Breast epithelium (tissue), 4 donors: ENCODE measurements around the gene NOP53. TPM values are rescaled to one million over a fixed set of nuclear protein-coding genes. Genes with fewer than 3 reads are reported as not detected.

Source experiments
- DNase-seq, 2 donors: peaks; one replicate each; pipeline ENCODE4 v3.0.0-alpha.2; 2019; ENCODE audit warnings: low spot score in 2 of 2
- H3K27ac ChIP-seq, 2 donors: fragments of 200-600 bp; sonication (generic) in 1 of 2; one replicate each; pipeline ENCODE4 v1.5.1; 2016 to 2019; ENCODE audit warnings: mild to moderate bottlenecking in 1 of 2
- H3K27me3 ChIP-seq, 2 donors: fragments of 200-600 bp; sonication (generic) in 1 of 2; one replicate each; pipeline versions ENCODE4 v1.5.1 to v1.6.0; 2017 to 2019; ENCODE audit warnings: control low read depth in 1 of 2, mild to moderate bottlenecking in 1 of 2
- H3K36me3 ChIP-seq: fragments of 200-600 bp; one replicate; pipeline ENCODE4 v1.5.1; 2019
- H3K4me1 ChIP-seq, 2 donors: fragments of 200-600 bp; sonication (generic); one replicate each; pipeline ENCODE4 v1.5.1; 2016 to 2019; ENCODE audit warnings: control low read depth in 1 of 2
- H3K4me3 ChIP-seq, 3 donors: fragments of 200-600 bp; sonication (generic); 1 replicate in 2 of 3; 2 replicates in 1 of 3; pipeline ENCODE4 v1.5.1; 2016 to 2019; ENCODE audit warnings: mild to moderate bottlenecking in 3 of 3, moderate library complexity in 2 of 3
- H3K9me3 ChIP-seq, 2 donors: fragments of 200-600 bp; sonication (generic) in 1 of 2; one replicate each; pipeline ENCODE4 v1.5.1; 2016 to 2019; ENCODE audit warnings: control low read depth in 1 of 2
- POLR2A ChIP-seq: fragments of 450-650 bp; IDR thresholded peaks from one replicate; pipeline ENCODE4 v1.6.1; 2016; ENCODE audit warnings: antibody characterized with exemption, mild to moderate bottlenecking, moderate library complexity
- POLR2AphosphoS5 ChIP-seq, 3 donors: sonication (generic); formaldehyde crosslinking; IDR thresholded peaks; one replicate each; pipeline ENCODE4 v1.6.1; 2017; ENCODE audit warnings: antibody characterized with exemption in 3 of 3
- intact Hi-C: fragments of 100-400 bp; cut with DNase I; formaldehyde crosslinking; loops from one replicate; pipeline ENCODE4 v1.15.1; 2023; ENCODE audit warnings: low total_unique reads
- total RNA-seq, 3 donors: library from RNA; depleted of rRNA; stranded (reverse); fragments of >200 nt; gene quantifications; one replicate each; pipeline ENCODE4 v1.1.0, GENCODE V29; 2016
- TF ChIP-seq, protein P1 (sequence below), 3 donors: fragments of 450-650 bp; IDR thresholded peaks; one replicate each; pipeline ENCODE4 v1.5.1; 2016 to 2017; ENCODE audit warnings: antibody characterized with exemption in 3 of 3, mild to moderate bottlenecking in 3 of 3, moderate library complexity in 3 of 3

NOP53 gene
- total RNA-seq, 3 donors from 2014 or later: 391 to 498 (median 457) TPM

DNA sequence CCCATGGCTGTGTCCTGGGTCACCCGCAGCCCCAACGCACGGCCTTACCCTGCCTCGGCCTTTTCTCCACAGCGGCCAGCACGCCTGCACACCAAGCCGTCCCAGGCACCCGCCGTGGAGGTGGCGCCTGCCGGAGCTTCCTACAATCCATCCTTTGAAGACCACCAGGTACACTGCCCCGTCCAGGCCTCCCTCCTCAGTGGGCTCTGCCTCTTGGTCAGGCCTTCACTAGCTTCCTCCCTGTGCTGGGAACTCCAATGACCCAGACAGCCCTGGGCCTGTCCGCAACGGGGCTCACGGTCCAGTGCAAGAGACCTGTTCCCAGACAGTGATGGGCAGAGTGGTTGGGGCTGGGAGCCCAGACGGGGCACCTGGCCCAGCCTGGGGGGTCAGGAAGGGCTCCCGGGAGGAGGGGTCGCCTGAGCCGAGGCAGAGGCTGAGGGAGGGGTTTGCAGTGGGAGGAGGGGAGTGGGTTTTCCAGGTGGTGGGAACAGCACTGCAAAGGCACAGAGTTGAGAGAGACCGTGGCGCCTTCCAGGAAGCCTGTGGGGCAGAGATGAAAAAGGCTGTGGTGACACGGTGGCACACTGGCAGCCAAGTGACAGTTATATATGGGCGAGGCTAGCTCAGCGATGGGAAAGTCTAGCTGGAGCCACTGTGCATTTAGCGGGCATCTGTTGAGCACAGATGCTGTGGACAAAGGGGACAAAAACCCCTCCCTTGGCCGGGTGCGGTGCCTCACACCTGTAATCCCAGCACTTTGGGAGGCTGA lies 7.3 kb downstream of the NOP53 start:
- no peak for TF ChIP-seq POLR2A
- TF ChIP-seq, protein P1, sequence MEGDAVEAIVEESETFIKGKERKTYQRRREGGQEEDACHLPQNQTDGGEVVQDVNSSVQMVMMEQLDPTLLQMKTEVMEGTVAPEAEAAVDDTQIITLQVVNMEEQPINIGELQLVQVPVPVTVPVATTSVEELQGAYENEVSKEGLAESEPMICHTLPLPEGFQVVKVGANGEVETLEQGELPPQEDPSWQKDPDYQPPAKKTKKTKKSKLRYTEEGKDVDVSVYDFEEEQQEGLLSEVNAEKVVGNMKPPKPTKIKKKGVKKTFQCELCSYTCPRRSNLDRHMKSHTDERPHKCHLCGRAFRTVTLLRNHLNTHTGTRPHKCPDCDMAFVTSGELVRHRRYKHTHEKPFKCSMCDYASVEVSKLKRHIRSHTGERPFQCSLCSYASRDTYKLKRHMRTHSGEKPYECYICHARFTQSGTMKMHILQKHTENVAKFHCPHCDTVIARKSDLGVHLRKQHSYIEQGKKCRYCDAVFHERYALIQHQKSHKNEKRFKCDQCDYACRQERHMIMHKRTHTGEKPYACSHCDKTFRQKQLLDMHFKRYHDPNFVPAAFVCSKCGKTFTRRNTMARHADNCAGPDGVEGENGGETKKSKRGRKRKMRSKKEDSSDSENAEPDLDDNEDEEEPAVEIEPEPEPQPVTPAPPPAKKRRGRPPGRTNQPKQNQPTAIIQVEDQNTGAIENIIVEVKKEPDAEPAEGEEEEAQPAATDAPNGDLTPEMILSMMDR (IDR thresholded peaks at IDR 0.05): no peak
- TF ChIP-seq POLR2AphosphoS5 (IDR thresholded peaks at IDR 0.05): no peak
- Histone ChIP-seq H3K27me3 (no peaks in the 10 kb centered on the region), H3K36me3 (peaks cover 31% of the 10 kb centered on the region), H3K4me3 (no peak overlapping the region), H3K9me3 (no peaks in the 10 kb centered on the region), H3K27ac (no peak overlapping the region), H3K4me1 (no peaks in the 10 kb centered on the region)
- intact Hi-C loops: no loop called here
- DNase-seq: no peak

DNA sequence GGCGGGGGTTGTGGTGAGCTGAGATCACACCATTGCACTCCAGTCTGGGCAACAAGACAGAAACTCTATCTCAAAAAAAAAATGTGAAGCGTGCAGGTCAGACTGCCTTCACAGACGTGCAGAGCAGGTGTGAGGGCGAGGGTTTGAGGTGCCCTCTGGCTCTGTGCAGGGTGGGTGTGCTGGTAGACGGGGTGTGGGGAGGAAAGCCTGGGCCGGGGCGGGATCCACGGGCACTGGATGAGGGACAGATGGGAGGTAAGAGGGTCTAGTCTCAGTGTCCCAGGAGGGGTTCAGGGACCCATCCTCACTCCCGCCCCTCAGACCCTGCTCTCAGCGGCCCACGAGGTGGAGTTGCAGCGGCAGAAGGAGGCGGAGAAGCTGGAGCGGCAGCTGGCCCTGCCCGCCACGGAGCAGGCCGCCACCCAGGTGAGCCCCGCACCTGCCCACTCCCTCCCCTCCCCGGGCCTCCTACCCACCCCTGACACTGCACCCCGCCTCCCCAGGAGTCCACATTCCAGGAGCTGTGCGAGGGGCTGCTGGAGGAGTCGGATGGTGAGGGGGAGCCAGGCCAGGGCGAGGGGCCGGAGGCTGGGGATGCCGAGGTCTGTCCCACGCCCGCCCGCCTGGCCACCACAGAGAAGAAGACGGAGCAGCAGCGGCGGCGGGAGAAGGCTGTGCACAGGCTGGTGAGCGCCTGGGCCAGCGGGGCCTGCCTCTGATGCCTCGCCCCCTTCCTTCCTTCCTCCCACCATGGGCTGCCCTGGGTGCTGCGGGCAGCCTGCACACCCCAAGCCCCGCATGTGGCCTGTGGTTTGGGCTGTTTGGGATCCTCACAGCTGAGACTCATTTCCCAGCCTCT lies 9.1 kb downstream of the NOP53 start:
- peaks cover 33% of the 10 kb centered on the region for H3K36me3 ChIP-seq

DNA sequence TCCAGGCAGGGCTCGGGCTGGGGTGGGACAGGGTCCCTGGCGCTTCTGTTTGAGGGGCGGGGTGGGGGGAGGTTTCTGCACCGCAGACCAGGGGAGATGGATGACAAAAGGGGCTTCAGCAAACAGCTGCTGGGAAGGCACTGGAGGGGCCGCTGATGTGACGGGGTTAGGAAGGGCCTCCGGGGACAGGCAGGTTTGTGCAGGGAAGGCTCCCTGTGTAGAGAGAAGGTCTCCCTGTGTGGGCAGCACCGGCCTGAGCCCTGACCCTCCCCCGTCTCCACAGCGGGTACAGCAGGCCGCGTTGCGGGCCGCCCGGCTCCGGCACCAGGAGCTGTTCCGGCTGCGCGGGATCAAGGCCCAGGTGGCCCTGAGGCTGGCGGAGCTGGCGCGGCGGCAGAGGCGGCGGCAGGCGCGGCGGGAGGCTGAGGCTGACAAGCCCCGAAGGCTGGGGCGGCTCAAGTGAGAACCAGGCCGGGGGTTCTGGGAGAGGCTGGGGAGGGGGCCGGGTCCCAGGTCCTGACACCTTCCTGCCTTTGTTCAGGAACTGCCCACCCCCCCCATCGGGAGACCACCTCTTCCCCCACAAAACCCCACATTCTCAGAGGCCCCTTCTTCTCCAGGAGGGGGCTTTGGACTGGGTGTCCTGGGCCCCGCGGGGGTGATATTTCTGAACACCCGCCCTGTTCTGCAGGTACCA lies 9.9 kb downstream of the NOP53 start:
- Histone ChIP-seq H3K27me3 (no peaks in the 10 kb centered on the region), H3K9me3 (no peaks in the 10 kb centered on the region), H3K4me1 (no peaks in the 10 kb centered on the region), H3K36me3 (peaks cover 33% of the 10 kb centered on the region), H3K4me3 (no peak overlapping the region), H3K27ac (no peak overlapping the region)
- no peak for TF ChIP-seq POLR2AphosphoS5 (IDR thresholded peaks at IDR 0.05)
- TF ChIP-seq, protein P1 (IDR thresholded peaks at IDR 0.05): no peak
- TF ChIP-seq POLR2A: no peak
- DNase-seq: no peak
- intact Hi-C loops: no loop called here

More for the DNA sequence above, 9.1 kb downstream of the NOP53 start:
- TF ChIP-seq, protein P1 (IDR thresholded peaks at IDR 0.05): no peak
- TF ChIP-seq POLR2AphosphoS5 (IDR thresholded peaks at IDR 0.05): no peak
- no peak for TF ChIP-seq POLR2A
- Histone ChIP-seq H3K4me3 (no peak overlapping the region), H3K4me1 (no peaks in the 10 kb centered on the region), H3K27ac (no peak overlapping the region), H3K27me3 (no peaks in the 10 kb centered on the region), H3K9me3 (no peaks in the 10 kb centered on the region)
- intact Hi-C loops: no loop called here
- no peak for DNase-seq

DNA sequence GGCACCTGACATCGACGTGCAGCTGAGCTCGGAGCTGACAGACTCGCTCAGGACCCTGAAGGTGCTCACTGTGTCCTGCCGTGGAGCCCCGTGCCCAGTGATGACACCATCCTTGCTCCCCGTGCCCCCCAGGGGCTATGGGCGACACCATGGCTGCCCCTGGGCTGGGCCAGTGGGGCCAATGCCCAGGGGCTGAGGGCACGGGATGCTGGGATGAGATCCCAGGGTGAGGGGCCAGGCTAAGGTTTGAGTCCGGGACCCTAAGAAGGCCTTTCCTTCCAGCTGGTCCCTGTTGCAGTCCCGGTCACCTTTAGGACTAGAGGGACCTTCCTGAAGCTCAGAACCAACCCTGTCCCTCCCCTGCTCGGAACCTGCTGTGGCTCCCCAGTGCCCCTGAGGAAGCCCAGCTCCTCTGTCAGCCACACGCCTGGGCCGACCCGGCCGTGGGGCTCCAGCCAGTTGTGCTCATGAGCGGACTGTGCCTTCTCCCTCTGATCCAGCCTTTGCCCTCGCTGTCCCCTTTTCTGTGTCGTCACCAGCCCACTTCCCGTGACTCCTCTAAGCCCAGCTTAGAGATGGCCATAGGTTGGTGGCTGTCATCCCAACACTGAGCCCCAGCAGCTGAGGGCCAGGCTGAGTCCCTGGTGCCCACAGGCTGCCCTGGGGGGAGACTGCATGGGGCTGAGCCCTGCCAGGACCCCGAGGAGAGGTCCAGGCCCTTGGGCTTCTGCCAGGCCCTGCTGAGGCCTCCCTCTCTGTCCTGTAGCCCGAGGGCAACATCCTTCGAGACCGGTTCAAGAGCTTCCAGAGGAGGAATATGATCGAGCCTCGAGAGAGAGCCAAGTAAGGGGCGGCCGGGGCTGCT lies 10.6 kb downstream of the NOP53 start:
- TF ChIP-seq POLR2AphosphoS5 (IDR thresholded peaks at IDR 0.05): no peak
- TF ChIP-seq POLR2A: no peak
- TF ChIP-seq, protein P1 (IDR thresholded peaks at IDR 0.05): no peak
- H3K36me3 ChIP-seq: peaks cover 33% of the 10 kb centered on the region
- no peak for DNase-seq
- no peaks in the 10 kb centered on the region for H3K9me3 ChIP-seq
- no peaks in the 10 kb centered on the region for H3K27me3 ChIP-seq
- no peaks in the 10 kb centered on the region for H3K4me1 ChIP-seq
- H3K27ac ChIP-seq: no peak overlapping the region
- intact Hi-C loops: no loop called here
- H3K4me3 ChIP-seq: no peak overlapping the region
